HEK293 (cell line): Measurements from ENCODE around the gene MMS22L.

Experiments
- CTCF ChIP-seq: fragments of 450-650 bp; formaldehyde crosslinking; IDR thresholded peaks from 2 replicates; pipeline ENCODE4 v1.5.1; 2016; ENCODE audit warnings: missing biosample characterization, missing genetic modification characterization
- PRDM1 ChIP-seq: fragments of 450-650 bp; formaldehyde crosslinking; IDR thresholded peaks from 2 replicates; pipeline ENCODE4; 2016; ENCODE audit warnings: missing biosample characterization, missing genetic modification characterization
- SETDB1 ChIP-seq: IDR thresholded peaks from one replicate; pipeline ENCODE4 v1.6.1; 2017; ENCODE audit warnings: mild to moderate bottlenecking, low read length, moderate library complexity, mixed read lengths; ENCODE audit not compliant: insufficient read length
- TRIM28 ChIP-seq: IDR thresholded peaks from 2 replicates; pipeline ENCODE4 v1.6.1; 2011; ENCODE audit warnings: low read length, control low read depth, borderline replicate concordance
- ZBTB21 ChIP-seq: fragments of 450-650 bp; formaldehyde crosslinking; IDR thresholded peaks from 2 replicates; pipeline ENCODE4 v1.5.1; 2017; ENCODE audit warnings: missing biosample characterization, missing genetic modification characterization
- ZFP41 ChIP-seq: fragments of 450-650 bp; formaldehyde crosslinking; IDR thresholded peaks from 2 replicates; pipeline ENCODE4 v1.5.1; 2016; ENCODE audit warnings: missing biosample characterization, missing genetic modification characterization, borderline replicate concordance
- ZNF140 ChIP-seq: fragments of 450-650 bp; formaldehyde crosslinking; IDR thresholded peaks from 2 replicates; pipeline ENCODE4 v1.5.1; 2016; ENCODE audit warnings: missing biosample characterization, missing genetic modification characterization
- ZNF146 ChIP-seq: fragments of 450-650 bp; formaldehyde crosslinking; IDR thresholded peaks from 2 replicates; pipeline ENCODE4 v1.5.1; 2016; ENCODE audit warnings: missing biosample characterization, missing genetic modification characterization
- ZNF169 ChIP-seq: fragments of 450-650 bp; formaldehyde crosslinking; IDR thresholded peaks from 2 replicates; pipeline ENCODE4 v1.5.1; 2016; ENCODE audit warnings: missing biosample characterization, missing genetic modification characterization
- ZNF274 ChIP-seq, 2 experiments: fragments of 200-500 bp in 1 of 2; fragments of 450-650 bp in 1 of 2; sonication (Bioruptor generic) in 1 of 2; formaldehyde crosslinking in 1 of 2; IDR thresholded peaks; 2 replicates each; pipeline versions ENCODE4 v1.5.1 to v1.6.1; 2014 to 2016; ENCODE audit warnings: borderline replicate concordance in 1 of 2, inconsistent platforms in 1 of 2, low read length in 1 of 2, missing biosample characterization in 1 of 2, missing genetic modification characterization in 1 of 2
- ZNF747 ChIP-seq: fragments of 450-650 bp; formaldehyde crosslinking; IDR thresholded peaks from 2 replicates; pipeline ENCODE4 v1.5.1; 2016; ENCODE audit warnings: missing biosample characterization, missing genetic modification characterization
- TF ChIP-seq, protein P1 (sequence below): fragments of 450-650 bp; formaldehyde crosslinking; optimal IDR thresholded peaks from 2 replicates; pipeline ENCODE3; 2016; ENCODE audit warnings: missing biosample characterization, mild to moderate bottlenecking, missing genetic modification characterization
- TF ChIP-seq, protein P2 (sequence below): fragments of 450-650 bp; formaldehyde crosslinking; IDR thresholded peaks from 2 replicates; pipeline ENCODE4 v1.5.1; 2017; ENCODE audit warnings: missing biosample characterization, missing genetic modification characterization

GRCh38 chr6:97123652-97124051 lies 159.4 kb downstream of the MMS22L start:
- TF ChIP-seq, protein P1, sequence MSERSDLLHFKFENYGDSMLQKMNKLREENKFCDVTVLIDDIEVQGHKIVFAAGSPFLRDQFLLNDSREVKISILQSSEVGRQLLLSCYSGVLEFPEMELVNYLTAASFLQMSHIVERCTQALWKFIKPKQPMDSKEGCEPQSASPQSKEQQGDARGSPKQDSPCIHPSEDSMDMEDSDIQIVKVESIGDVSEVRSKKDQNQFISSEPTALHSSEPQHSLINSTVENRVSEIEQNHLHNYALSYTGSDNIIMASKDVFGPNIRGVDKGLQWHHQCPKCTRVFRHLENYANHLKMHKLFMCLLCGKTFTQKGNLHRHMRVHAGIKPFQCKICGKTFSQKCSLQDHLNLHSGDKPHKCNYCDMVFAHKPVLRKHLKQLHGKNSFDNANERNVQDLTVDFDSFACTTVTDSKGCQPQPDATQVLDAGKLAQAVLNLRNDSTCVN (tag by site-specific recombination) = no peak
- TF ChIP-seq, protein P2, sequence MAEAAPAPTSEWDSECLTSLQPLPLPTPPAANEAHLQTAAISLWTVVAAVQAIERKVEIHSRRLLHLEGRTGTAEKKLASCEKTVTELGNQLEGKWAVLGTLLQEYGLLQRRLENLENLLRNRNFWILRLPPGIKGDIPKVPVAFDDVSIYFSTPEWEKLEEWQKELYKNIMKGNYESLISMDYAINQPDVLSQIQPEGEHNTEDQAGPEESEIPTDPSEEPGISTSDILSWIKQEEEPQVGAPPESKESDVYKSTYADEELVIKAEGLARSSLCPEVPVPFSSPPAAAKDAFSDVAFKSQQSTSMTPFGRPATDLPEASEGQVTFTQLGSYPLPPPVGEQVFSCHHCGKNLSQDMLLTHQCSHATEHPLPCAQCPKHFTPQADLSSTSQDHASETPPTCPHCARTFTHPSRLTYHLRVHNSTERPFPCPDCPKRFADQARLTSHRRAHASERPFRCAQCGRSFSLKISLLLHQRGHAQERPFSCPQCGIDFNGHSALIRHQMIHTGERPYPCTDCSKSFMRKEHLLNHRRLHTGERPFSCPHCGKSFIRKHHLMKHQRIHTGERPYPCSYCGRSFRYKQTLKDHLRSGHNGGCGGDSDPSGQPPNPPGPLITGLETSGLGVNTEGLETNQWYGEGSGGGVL (tag by site-specific recombination) = no peak
- TF ChIP-seq ZNF747 (tag by site-specific recombination) (no peak), CTCF (tag by site-specific recombination) (no peak), SETDB1 (no peak), TRIM28 (no peak), ZNF146 (no peak), ZNF274 (IDR thresholded peaks at IDR 0.05; ENCODE audit: low read length) (no peak), ZNF274 (tag by site-specific recombination; IDR thresholded peaks at IDR 0.05; ENCODE audit: borderline replicate concordance) (no peak), ZNF169 (no peak), PRDM1 (tag by site-specific recombination) (no peak), ZFP41 (no peak), ZNF140 (no peak), ZBTB21 (tag by site-specific recombination) (no peak)
